ENCODE results near the gene FGD2. TPM values are rescaled to one million over a fixed set of nuclear protein-coding genes. Genes with fewer than 3 reads are reported as not detected.

Gene FGD2
- polyA plus RNA-seq, 1 donor from 2014 or later = not detected

DNA sequence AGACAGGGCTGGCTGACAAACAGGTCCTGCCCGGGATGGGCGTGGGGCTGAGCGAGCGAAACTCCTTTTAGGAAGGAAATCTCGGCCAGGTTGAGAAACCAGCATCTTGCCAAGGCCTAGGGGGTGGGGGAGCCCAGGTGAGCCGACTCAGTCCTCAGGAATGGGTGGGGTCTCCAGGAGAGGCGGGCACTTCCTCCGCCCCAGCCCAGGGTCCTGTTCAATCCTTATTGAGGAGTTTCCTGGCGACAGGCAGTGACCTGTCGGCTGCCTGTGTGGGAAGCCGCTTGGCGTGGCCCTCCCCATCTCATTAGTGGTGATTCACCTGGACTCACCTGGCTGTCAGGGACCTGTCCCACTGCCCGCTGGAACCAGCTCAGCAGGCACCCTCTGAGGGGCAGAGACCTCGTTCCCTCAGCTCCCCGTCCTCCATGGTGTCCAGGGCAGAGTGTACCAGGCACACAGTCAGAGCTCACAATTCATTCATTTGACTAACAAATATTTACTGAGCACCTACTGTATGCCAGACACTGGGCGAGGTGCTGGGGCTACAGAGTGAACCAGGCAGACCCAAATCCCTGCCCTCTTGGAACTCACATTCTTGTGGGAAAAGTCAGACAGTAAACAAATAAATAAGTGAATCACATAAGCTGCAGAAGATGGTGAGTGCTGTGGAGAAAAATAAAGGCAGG, 51.1 kb downstream of the FGD2 start:
- H3K79me2 ChIP-seq (replicated peaks; ENCODE audit: insufficient read depth, low read length) = no peaks in the 10 kb centered on the region
- H3K9ac ChIP-seq (ENCODE audit: low read length) = no peak overlapping the region
- H3K9me2 ChIP-seq (ENCODE audit: insufficient read depth, low read length) = no peaks in the 10 kb centered on the region
- no peak overlapping the region for H3K27ac ChIP-seq (ENCODE audit: low read length)
- TF ChIP-seq SMC3 (conservative IDR thresholded peaks at IDR 0.05; ENCODE audit: poor library complexity) (no peak), POLR2AphosphoS5 (IDR thresholded peaks at IDR 0.05) (no peak), TAF1 (IDR thresholded peaks at IDR 0.05; ENCODE audit: low read depth) (no peak), EZH2 (IDR thresholded peaks at IDR 0.05; ENCODE audit: borderline replicate concordance, insufficient read depth, low read length, poor library complexity, severe bottlenecking) (no peak), RAD21 (conservative IDR thresholded peaks at IDR 0.05) (no peak), MXI1 (conservative IDR thresholded peaks at IDR 0.05; ENCODE audit: poor library complexity, severe bottlenecking) (no peak), EP300 (conservative IDR thresholded peaks at IDR 0.05; ENCODE audit: poor library complexity, severe bottlenecking) (no peak)
- TF ChIP-seq, protein P1, sequence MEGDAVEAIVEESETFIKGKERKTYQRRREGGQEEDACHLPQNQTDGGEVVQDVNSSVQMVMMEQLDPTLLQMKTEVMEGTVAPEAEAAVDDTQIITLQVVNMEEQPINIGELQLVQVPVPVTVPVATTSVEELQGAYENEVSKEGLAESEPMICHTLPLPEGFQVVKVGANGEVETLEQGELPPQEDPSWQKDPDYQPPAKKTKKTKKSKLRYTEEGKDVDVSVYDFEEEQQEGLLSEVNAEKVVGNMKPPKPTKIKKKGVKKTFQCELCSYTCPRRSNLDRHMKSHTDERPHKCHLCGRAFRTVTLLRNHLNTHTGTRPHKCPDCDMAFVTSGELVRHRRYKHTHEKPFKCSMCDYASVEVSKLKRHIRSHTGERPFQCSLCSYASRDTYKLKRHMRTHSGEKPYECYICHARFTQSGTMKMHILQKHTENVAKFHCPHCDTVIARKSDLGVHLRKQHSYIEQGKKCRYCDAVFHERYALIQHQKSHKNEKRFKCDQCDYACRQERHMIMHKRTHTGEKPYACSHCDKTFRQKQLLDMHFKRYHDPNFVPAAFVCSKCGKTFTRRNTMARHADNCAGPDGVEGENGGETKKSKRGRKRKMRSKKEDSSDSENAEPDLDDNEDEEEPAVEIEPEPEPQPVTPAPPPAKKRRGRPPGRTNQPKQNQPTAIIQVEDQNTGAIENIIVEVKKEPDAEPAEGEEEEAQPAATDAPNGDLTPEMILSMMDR (IDR thresholded peaks at IDR 0.05; ENCODE audit: poor library complexity, severe bottlenecking) = no peak
- TF ChIP-seq, protein P2, sequence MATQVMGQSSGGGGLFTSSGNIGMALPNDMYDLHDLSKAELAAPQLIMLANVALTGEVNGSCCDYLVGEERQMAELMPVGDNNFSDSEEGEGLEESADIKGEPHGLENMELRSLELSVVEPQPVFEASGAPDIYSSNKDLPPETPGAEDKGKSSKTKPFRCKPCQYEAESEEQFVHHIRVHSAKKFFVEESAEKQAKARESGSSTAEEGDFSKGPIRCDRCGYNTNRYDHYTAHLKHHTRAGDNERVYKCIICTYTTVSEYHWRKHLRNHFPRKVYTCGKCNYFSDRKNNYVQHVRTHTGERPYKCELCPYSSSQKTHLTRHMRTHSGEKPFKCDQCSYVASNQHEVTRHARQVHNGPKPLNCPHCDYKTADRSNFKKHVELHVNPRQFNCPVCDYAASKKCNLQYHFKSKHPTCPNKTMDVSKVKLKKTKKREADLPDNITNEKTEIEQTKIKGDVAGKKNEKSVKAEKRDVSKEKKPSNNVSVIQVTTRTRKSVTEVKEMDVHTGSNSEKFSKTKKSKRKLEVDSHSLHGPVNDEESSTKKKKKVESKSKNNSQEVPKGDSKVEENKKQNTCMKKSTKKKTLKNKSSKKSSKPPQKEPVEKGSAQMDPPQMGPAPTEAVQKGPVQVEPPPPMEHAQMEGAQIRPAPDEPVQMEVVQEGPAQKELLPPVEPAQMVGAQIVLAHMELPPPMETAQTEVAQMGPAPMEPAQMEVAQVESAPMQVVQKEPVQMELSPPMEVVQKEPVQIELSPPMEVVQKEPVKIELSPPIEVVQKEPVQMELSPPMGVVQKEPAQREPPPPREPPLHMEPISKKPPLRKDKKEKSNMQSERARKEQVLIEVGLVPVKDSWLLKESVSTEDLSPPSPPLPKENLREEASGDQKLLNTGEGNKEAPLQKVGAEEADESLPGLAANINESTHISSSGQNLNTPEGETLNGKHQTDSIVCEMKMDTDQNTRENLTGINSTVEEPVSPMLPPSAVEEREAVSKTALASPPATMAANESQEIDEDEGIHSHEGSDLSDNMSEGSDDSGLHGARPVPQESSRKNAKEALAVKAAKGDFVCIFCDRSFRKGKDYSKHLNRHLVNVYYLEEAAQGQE (IDR thresholded peaks at IDR 0.05; ENCODE audit: borderline replicate concordance) = no peak
- no peak overlapping the region for H3K4me2 ChIP-seq (ENCODE audit: low read length)
- no peaks in the 10 kb centered on the region for H3K36me3 ChIP-seq (ENCODE audit: insufficient read depth, low read length)
- no peaks in the 10 kb centered on the region for H4K20me1 ChIP-seq (ENCODE audit: insufficient read depth)
- no peaks in the 10 kb centered on the region for H3F3A ChIP-seq (ENCODE audit: insufficient read depth, low read length, poor library complexity, severe bottlenecking)
- no peak overlapping the region for H2AFZ ChIP-seq (ENCODE audit: low read depth, low read length)
- H3K4me3 ChIP-seq (ENCODE audit: low read length) = no peak overlapping the region
- no peaks in the 10 kb centered on the region for H3K9me3 ChIP-seq (ENCODE audit: low read length)
- H3K27me3 ChIP-seq (ENCODE audit: insufficient read depth, low read depth, low read length) = no peaks in the 10 kb centered on the region

DNA sequence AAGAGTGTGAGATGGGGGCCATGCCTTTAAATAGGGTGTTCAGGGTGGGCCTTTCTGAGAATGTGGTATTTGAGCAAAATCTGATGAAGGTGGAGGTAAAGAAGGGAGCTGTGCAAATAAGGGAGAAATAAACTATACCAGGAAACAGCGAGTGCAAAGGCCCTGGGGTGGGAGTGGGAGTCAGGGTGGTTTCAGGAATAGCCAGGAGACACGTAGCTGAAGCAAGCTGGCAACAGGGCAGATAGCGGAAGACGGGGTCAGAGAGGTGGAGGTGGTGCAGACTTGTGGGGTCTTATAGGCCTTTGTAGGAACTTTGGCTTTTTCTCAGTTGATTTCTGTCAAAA, 51.6 kb downstream of the FGD2 start:
- Histone ChIP-seq H4K20me1 (ENCODE audit: insufficient read depth) (no peaks in the 10 kb centered on the region), H3K9me2 (ENCODE audit: insufficient read depth, low read length) (no peaks in the 10 kb centered on the region), H3F3A (ENCODE audit: insufficient read depth, low read length, poor library complexity, severe bottlenecking) (no peaks in the 10 kb centered on the region), H3K27me3 (ENCODE audit: insufficient read depth, low read depth, low read length) (no peaks in the 10 kb centered on the region), H3K4me2 (ENCODE audit: low read length) (no peak overlapping the region), H3K79me2 (replicated peaks; ENCODE audit: insufficient read depth, low read length) (no peaks in the 10 kb centered on the region), H3K4me3 (ENCODE audit: low read length) (no peak overlapping the region), H3K9ac (ENCODE audit: low read length) (no peak overlapping the region), H3K9me3 (ENCODE audit: low read length) (no peaks in the 10 kb centered on the region), H3K36me3 (ENCODE audit: insufficient read depth, low read length) (no peaks in the 10 kb centered on the region), H3K27ac (ENCODE audit: low read length) (no peak overlapping the region), H2AFZ (ENCODE audit: low read depth, low read length) (no peak overlapping the region)
- TF ChIP-seq MXI1 (conservative IDR thresholded peaks at IDR 0.05; ENCODE audit: poor library complexity, severe bottlenecking) (no peak), RAD21 (conservative IDR thresholded peaks at IDR 0.05) (no peak), EZH2 (IDR thresholded peaks at IDR 0.05; ENCODE audit: borderline replicate concordance, insufficient read depth, low read length, poor library complexity, severe bottlenecking) (no peak), TAF1 (IDR thresholded peaks at IDR 0.05; ENCODE audit: low read depth) (no peak)

Data from neural cell (in vitro differentiated cells).